ENCODE measurements around the gene AP1AR.

AP1AR gene, protein sequence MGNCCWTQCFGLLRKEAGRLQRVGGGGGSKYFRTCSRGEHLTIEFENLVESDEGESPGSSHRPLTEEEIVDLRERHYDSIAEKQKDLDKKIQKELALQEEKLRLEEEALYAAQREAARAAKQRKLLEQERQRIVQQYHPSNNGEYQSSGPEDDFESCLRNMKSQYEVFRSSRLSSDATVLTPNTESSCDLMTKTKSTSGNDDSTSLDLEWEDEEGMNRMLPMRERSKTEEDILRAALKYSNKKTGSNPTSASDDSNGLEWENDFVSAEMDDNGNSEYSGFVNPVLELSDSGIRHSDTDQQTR

DNA sequence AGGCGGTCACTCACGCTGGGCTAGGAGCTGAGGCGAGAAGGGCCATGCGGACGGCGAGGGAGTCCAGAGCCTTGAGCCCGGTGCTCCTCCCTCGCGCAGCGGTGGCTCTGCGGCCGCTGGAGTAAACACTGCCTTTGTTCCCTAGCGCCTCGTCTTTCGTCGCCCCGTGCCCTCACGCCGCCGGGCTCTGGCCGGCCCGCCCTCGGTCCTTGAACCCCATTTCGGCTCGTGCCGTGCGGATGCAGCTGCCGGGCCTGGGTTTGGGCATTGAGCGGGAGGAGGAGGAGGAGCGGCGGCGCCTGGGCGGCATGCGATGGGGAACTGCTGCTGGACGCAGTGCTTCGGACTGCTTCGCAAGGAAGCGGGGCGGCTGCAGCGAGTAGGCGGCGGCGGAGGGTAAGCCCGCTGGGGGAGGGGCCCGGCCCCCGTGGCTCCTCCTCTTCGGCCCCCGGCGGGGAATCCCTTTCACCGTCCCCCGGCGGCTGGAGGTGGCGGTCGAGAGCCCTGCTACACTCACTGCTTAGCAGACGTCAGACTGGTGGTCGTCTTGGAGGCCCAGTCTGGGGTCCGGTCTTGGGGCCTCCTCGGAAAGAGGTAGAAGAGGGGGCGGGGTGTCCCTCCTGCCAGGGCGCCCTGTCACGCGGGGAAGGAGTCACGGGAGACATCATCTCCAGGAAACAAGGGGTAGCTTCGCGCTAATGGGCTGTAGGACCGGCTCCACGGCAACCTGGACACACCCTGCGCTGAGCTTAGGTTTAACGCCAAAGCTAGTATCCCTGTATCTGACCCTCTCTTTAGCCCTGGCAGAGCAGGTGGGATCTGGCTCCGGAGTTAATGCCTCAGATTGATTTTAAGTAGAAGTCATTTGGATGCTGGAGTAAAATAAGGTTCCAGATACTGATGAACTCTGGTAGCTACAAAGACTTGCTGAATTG lies at the start of gene AP1AR:
Gene AP1AR, plus strand, starts transcription at position 9 of the 935 bp plus-strand sequence. Its CDS starts 305 bp downstream, at position 314.
- Mint-ChIP-seq H3K27ac (peak within 1 kb of the TSS; percentile 99), H3K9me3 (no peaks in the 10 kb centered on the region), H3K4me3 (peak within 1 kb of the TSS; percentile 78), H3K27me3 (peaks cover 9% of the 10 kb centered on the region), H3K4me1 (peaks cover 28% of the 10 kb centered on the region), H3K36me3 (no peaks in the 10 kb centered on the region)
- CTCF ChIA-PET: interaction anchor here (0.8 to 6.8 kb wide), 7 partner anchors 13 to 291 kb away, joined by 3 to 104 read pairs (median 4); no protein-coding TSS in a partner anchor
- peak; percentile 85 for DNase-seq

DNA sequence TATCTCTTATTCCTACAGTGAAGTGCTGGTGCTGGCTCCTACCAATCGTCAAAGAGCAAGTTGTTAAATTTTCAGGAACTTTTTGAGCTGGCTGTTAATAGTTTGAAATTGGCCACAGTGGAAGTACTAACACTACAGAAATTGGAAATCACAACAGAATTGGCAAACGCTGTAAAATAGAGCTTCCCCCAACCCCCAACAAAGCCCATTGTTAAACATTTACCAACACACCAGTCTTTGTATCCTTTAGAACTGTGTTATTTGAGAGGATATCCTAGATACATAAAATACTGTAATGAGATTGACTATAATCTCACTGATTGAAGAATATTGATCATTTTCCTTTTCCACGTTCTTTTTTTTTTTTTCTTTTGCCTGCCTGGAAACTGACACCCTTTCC lies 49.0 kb upstream of the AP1AR start:
- no peak overlapping the region for H3K27ac Mint-ChIP-seq
- CTCF ChIA-PET: interaction anchor here (0.6 to 2.2 kb wide), 4 partner anchors 15 to 84 kb away, joined by 3 to 5 read pairs (median 4); no protein-coding TSS in a partner anchor
- H3K4me1 Mint-ChIP-seq: peaks cover 42% of the 10 kb centered on the region
- no peak for DNase-seq
- no peaks in the 10 kb centered on the region for H3K27me3 Mint-ChIP-seq
- H3K36me3 Mint-ChIP-seq: no peaks in the 10 kb centered on the region
- H3K9me3 Mint-ChIP-seq: no peaks in the 10 kb centered on the region
- H3K4me3 Mint-ChIP-seq: no peak overlapping the region

DNA sequence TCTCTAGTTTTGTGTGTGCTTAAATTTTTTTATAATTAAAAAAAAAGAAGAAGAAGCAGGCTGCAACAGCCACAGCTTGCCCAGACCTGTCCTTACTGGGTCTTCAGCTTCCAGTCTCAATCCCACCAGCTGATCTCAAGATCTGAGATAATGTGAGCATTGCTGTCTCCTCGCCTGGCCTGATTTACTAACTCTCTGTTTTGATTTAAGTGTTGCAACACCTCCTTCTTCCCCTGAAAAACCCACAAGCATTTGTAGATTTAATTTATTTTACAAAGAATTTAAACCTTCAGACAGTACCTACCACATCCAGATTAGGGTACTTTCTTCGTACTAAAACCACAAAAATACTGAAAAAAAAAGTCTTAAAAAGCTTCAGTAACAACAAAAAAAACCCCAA lies 48.3 kb upstream of the AP1AR start:
- no peak for DNase-seq
- H3K9me3 Mint-ChIP-seq: no peaks in the 10 kb centered on the region
- CTCF ChIA-PET: interaction anchor here (2.2 kb wide), 1 partner anchor 31 kb away, joined by 5 read pairs; no protein-coding TSS in a partner anchor
- peak overlapping the region; percentile 9 for H3K27ac Mint-ChIP-seq
- H3K36me3 Mint-ChIP-seq: no peaks in the 10 kb centered on the region
- H3K4me3 Mint-ChIP-seq: no peak overlapping the region
- peaks cover 42% of the 10 kb centered on the region for H3K4me1 Mint-ChIP-seq
- no peaks in the 10 kb centered on the region for H3K27me3 Mint-ChIP-seq

DNA sequence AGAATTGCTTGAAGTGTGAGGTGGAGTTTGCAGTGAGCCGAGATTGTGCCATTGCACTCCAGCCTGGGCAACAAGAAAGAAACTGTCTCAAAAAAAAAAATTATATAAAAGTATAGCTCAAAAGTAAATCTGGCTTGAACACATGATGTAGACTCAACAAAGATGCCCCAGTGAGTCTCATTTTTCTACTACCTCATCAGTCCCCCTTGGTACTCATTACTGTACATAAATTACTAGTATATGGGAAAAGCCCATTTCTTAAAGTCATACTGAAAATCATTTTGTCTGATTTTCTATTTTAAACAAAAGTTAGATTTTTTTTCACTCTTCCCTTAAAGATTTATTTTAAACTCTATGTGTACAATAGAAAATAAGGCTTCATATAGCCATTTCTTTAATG lies 47.1 kb upstream of the AP1AR start:
- no peaks in the 10 kb centered on the region for H3K27me3 Mint-ChIP-seq
- no peak overlapping the region for H3K4me3 Mint-ChIP-seq
- no peak overlapping the region for H3K27ac Mint-ChIP-seq
- DNase-seq: no peak
- CTCF ChIA-PET: interaction anchor here (2.2 kb wide), 1 partner anchor 30 kb away, joined by 5 read pairs; no protein-coding TSS in a partner anchor
- no peaks in the 10 kb centered on the region for H3K36me3 Mint-ChIP-seq
- peaks cover 36% of the 10 kb centered on the region for H3K4me1 Mint-ChIP-seq
- H3K9me3 Mint-ChIP-seq: no peaks in the 10 kb centered on the region

DNA sequence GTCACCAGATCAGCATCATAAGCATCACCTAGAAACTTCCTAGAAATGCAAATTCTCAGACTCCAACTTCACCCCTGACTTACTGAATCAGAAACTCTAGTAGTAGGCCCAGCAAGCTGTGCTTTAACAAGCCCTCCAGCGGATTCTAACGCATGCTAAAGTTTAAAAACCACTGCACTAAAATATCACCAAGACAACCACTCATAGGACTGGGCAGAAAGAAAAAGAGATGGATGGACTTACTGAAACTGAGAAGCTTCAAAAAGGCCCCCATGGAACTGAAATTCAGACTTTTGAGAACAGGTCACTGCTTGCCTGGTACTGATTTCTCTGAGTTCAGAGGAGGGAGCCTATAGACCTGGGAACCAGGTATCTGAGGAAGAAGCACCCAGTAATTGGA lies 46.3 kb upstream of the AP1AR start:
- no peaks in the 10 kb centered on the region for H3K27me3 Mint-ChIP-seq
- H3K4me1 Mint-ChIP-seq: peaks cover 36% of the 10 kb centered on the region
- DNase-seq: no peak
- H3K9me3 Mint-ChIP-seq: no peaks in the 10 kb centered on the region
- no peak overlapping the region for H3K4me3 Mint-ChIP-seq
- H3K36me3 Mint-ChIP-seq: no peaks in the 10 kb centered on the region
- no peak overlapping the region for H3K27ac Mint-ChIP-seq
- CTCF ChIA-PET: interaction anchor here (1.3 kb wide), 1 partner anchor 9 kb away, joined by 3 read pairs; no protein-coding TSS in a partner anchor

DNA sequence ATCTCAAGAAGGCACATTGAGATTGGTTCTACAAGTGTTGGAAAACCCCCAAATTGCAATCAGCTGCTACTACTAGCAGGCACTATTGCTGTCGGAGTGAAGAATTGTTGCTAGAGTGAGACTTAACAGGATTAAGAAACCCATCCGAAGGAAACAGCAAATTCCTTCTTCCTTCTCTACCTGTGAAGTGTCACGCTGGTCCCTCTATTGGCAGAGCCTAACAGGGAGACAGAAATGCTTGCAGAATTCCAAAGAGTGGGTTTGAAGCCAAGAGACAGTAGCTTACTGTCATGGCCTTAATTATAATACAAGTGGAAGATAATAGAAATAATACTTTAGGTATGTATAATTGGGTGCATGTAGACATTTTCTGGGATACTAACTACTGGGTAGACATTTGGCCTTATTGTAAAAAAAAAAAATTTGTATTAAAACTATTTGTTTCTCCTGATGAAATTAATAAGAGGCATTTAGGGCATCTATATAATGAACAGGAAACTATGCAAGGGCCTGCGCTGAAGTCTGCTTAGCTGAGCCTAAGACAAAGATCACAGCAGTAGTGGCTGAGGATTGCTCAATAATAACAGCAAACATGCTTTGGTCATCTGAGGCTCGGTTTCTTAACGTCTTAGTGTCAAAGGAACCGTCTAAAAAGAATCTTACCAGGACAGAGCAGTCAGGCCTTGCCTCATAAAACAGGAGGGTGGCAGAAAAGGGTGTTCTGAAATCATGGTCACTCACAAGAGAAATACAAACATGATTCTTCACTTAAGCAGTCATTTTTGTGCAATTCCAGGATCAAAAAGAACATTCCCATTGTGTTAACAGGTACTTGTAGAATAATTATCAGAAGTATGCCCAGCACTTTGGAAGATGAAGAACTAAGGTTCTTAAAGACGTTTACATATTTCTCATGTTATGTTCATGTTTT lies 45.6 kb upstream of the AP1AR start:
- no peak for DNase-seq
- Mint-ChIP-seq H3K4me1 (peaks cover 32% of the 10 kb centered on the region), H3K4me3 (no peak overlapping the region), H3K27ac (no peak overlapping the region), H3K27me3 (no peaks in the 10 kb centered on the region), H3K36me3 (no peaks in the 10 kb centered on the region), H3K9me3 (no peaks in the 10 kb centered on the region)
- CTCF ChIA-PET: interaction anchor here (1.3 kb wide), 1 partner anchor 9 kb away, joined by 3 read pairs; no protein-coding TSS in a partner anchor

DNA sequence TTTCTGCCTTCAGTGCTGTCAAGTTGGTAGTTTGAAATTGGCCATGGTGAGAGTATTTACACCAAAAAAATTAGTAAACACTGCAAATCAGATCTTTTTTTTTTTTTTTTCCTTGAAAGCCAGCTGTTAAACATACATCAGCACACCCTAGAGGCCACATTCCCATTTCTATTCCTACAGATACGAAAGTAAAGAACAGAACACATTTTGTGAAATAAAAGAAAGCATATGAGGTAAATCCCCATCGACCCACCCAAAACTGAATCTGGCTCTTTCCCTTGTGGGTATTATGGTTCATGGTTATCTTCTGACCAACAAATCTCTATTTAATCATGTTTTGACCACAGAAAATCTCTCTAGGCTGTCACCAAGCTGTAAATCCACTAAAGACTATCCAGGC lies 41.8 kb upstream of the AP1AR start:
- CTCF ChIA-PET: interaction anchor here (0.7 to 1.3 kb wide), 4 partner anchors 10 to 89 kb away, joined by 3 to 5 read pairs (median 3); no protein-coding TSS in a partner anchor
- no peaks in the 10 kb centered on the region for H3K36me3 Mint-ChIP-seq
- no peaks in the 10 kb centered on the region for H3K27me3 Mint-ChIP-seq
- H3K4me1 Mint-ChIP-seq: peaks cover 2% of the 10 kb centered on the region
- H3K4me3 Mint-ChIP-seq: no peak overlapping the region
- H3K9me3 Mint-ChIP-seq: no peaks in the 10 kb centered on the region
- no peak for DNase-seq
- H3K27ac Mint-ChIP-seq: no peak overlapping the region

DNA sequence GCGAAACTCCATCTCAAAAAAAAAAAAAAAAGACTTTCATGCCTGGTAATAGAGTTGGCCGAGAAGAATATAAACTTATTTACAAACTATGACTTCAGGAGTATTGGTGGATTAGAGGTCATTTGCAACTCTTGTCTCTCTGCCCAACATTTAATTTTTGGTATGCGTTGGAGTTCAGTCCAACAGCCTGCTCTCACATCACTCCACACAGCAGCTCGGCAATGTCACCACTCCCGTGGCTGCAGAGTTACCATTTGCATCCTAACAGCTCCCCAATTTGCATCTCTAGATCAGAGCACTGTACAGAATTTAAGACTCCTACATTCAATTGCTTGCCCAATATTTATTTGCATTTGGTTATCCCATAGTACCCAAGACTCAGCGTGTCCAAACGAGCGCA lies 40.9 kb upstream of the AP1AR start:
- Mint-ChIP-seq H3K27ac (no peak overlapping the region), H3K4me1 (no peaks in the 10 kb centered on the region), H3K4me3 (no peak overlapping the region), H3K9me3 (no peaks in the 10 kb centered on the region), H3K27me3 (no peaks in the 10 kb centered on the region), H3K36me3 (no peaks in the 10 kb centered on the region)
- DNase-seq: no peak
- CTCF ChIA-PET: no interaction called here

DNA sequence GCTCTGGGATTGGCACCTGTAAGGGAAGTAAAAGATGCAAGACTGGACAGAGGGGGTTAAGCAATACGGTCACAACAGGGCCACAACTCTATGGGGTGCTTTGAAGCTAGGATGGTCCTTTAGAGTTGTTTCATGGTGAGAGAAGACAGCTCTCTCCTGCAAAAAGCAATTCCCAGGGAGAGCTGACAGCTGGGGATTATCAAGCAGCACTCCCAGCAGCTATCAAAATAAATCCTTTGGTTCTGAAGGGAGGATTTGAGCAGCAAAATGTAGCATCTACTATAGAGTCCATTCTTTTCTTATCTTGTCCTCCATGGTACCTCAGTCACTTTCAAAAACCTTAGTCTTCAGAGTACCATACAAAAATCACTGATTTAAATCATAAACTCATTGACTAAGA lies 35.1 kb upstream of the AP1AR start:
- no peaks in the 10 kb centered on the region for H3K36me3 Mint-ChIP-seq
- H3K27me3 Mint-ChIP-seq: no peaks in the 10 kb centered on the region
- H3K4me1 Mint-ChIP-seq: peaks cover 13% of the 10 kb centered on the region
- no peak overlapping the region for H3K4me3 Mint-ChIP-seq
- H3K9me3 Mint-ChIP-seq: no peaks in the 10 kb centered on the region
- no peak for DNase-seq
- H3K27ac Mint-ChIP-seq: no peak overlapping the region
- CTCF ChIA-PET: no interaction called here

DNA sequence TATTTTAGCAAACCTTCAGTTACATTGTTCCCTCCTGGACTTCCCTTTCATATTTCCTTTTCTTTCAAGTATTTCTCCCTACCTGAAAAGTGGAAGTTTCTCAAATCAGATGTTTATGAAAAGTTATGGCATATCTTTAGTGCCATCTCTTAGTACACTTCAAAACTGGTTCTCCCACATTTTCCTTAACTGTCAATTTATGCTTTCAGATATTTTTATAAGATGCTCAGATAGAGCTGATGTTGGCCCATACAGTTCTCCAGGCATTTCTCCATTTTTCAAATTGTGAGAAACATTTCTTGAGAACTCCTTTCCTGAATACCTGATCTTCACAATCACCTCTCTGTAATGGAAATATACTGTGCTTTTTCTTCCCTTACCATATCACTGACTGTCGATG lies 32.5 kb upstream of the AP1AR start:
- Mint-ChIP-seq H3K4me3 (no peak overlapping the region), H3K9me3 (no peaks in the 10 kb centered on the region), H3K36me3 (no peaks in the 10 kb centered on the region), H3K27me3 (no peaks in the 10 kb centered on the region), H3K4me1 (peaks cover 13% of the 10 kb centered on the region), H3K27ac (no peak overlapping the region)
- no peak for DNase-seq
- CTCF ChIA-PET: interaction anchor here (1.0 kb wide), 1 partner anchor 99 kb away, joined by 3 read pairs; no protein-coding TSS in a partner anchor

DNA sequence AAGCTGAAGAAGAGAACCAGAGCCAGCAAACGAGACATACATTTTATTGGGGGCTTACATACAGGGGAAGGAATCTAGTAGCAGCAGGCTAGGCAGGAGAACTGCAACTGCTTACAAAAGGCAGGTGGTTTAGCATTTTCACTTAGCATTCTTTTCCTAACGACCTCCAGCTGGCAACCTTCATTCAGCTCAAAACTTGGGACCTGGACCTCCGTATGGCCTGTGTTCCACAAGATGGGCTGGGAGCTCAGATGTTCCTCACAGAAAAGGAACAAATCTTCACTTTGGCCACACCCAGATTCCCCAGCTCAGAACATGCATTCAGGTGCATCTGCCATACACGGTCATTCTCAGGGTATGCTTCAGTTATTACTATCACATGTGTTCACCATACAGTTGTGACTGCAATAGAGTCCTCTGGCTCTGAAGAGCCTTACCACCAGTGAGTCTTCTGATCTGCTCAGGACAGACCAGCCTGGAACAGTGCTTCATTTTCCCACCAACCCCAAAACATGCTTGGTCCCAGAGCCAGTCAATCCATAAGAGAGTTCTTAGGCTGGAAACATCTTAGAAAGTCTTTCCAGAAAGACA lies 29.6 kb upstream of the AP1AR start:
- H3K27me3 Mint-ChIP-seq: no peaks in the 10 kb centered on the region

DNA sequence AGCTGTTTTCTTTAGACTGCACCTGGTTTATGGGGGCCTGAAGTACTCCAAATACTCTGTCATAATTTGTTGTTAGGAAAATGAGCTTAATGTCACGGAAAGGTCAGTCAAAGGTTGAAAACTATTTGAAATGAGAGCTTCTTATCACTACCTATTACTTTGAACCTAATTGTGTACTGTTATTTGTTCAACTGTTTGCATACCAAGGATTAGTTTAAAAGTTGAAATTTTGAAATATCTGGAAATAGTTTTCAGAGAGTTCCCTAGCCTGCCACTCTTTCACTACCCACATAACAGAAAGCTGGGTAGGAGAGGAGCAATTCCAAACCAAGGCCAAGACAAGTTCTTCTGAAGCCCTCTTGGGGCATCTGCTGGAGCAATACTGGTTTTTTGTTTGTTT lies 28.0 kb upstream of the AP1AR start:
- CTCF ChIA-PET: interaction anchor here (0.6 kb wide), 1 partner anchor 128 kb away, joined by 3 read pairs; no protein-coding TSS in a partner anchor
- H3K9me3 Mint-ChIP-seq: no peaks in the 10 kb centered on the region

More for the DNA sequence above, 29.6 kb upstream of the AP1AR start:
- Mint-ChIP-seq H3K27ac (no peak overlapping the region), H3K4me3 (no peak overlapping the region), H3K9me3 (no peaks in the 10 kb centered on the region), H3K4me1 (peaks cover 13% of the 10 kb centered on the region), H3K36me3 (no peaks in the 10 kb centered on the region)
- no peak for DNase-seq
- CTCF ChIA-PET: interaction anchor here (1.1 kb wide), 1 partner anchor 10 kb away, joined by 3 read pairs; no protein-coding TSS in a partner anchor

DNA sequence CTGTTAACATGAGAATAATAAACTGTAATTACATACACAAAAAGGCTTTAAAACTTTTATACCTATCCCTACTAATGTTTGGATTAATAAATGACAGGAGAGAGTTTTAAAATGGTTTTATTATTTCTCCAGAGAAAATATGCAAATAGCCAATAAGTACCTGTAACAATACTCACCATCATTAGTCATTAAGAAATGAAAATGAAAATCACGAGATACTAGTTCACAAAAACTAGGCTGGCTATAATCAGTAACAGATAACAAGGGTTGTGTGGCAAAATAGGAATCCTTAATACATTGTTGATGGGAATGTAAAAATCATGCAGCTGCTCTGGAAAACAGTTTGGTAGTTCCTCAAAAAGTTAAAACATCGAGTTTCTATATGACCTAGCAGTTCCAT lies 25.2 kb upstream of the AP1AR start:
- Mint-ChIP-seq H3K4me3 (no peak overlapping the region), H3K9me3 (no peaks in the 10 kb centered on the region), H3K36me3 (no peaks in the 10 kb centered on the region), H3K27ac (no peak overlapping the region), H3K4me1 (no peaks in the 10 kb centered on the region), H3K27me3 (peaks cover 6% of the 10 kb centered on the region)
- no peak for DNase-seq
- CTCF ChIA-PET: no interaction called here

More for the DNA sequence above, 28.0 kb upstream of the AP1AR start:
- Mint-ChIP-seq H3K4me3 (no peak overlapping the region), H3K27ac (no peak overlapping the region), H3K27me3 (no peaks in the 10 kb centered on the region), H3K36me3 (no peaks in the 10 kb centered on the region), H3K4me1 (peaks cover 13% of the 10 kb centered on the region)
- no peak for DNase-seq
